Osteocyte (in vitro differentiated cells): ENCODE data around the gene COL17A1. TPM values are rescaled to one million over a fixed set of nuclear protein-coding genes. Genes with fewer than 3 reads are reported as not detected.

Source experiments
- DNase-seq: peaks from one replicate; pipeline ENCODE4 v3.0.0; 2021; ENCODE audit warnings: mixed read lengths; ENCODE audit not compliant: unreplicated experiment; ENCODE audit errors: extremely low spot score
- H3K27ac Mint-ChIP-seq: one replicate; pipeline ENCODE4 v1.8.0; 2021; ENCODE audit warnings: mild to moderate bottlenecking, mixed read lengths; ENCODE audit not compliant: unreplicated experiment
- H3K27me3 Mint-ChIP-seq: one replicate; pipeline ENCODE4 v1.8.0; 2021; ENCODE audit warnings: mixed read lengths; ENCODE audit not compliant: unreplicated experiment
- H3K36me3 Mint-ChIP-seq: one replicate; pipeline ENCODE4 v1.8.0; 2021; ENCODE audit warnings: mixed read lengths; ENCODE audit not compliant: unreplicated experiment
- H3K4me1 Mint-ChIP-seq: one replicate; pipeline ENCODE4 v1.8.0; 2021; ENCODE audit warnings: mixed read lengths; ENCODE audit not compliant: unreplicated experiment
- H3K4me3 Mint-ChIP-seq: one replicate; pipeline ENCODE4 v1.8.0; 2021; ENCODE audit warnings: mild to moderate bottlenecking, moderate library complexity, mixed read lengths; ENCODE audit not compliant: unreplicated experiment
- H3K9me3 Mint-ChIP-seq: one replicate; pipeline ENCODE4 v1.8.0; 2021; ENCODE audit warnings: mixed read lengths; ENCODE audit not compliant: unreplicated experiment
- total RNA-seq: library from RNA; stranded (reverse); gene quantifications from 2 replicates; pipeline ENCODE4 v1.2.1, GENCODE V29; 2021
- TF ChIP-seq, protein P1 (sequence below): fragments of 200-600 bp; sonication (generic); IDR thresholded peaks from 2 replicates; pipeline ENCODE4 v1.5.0; 2021; ENCODE audit warnings: antibody characterized with exemption, mild to moderate bottlenecking, moderate library complexity

Gene COL17A1
- total RNA-seq, 1 donor from 2014 or later, result not detected

DNA sequence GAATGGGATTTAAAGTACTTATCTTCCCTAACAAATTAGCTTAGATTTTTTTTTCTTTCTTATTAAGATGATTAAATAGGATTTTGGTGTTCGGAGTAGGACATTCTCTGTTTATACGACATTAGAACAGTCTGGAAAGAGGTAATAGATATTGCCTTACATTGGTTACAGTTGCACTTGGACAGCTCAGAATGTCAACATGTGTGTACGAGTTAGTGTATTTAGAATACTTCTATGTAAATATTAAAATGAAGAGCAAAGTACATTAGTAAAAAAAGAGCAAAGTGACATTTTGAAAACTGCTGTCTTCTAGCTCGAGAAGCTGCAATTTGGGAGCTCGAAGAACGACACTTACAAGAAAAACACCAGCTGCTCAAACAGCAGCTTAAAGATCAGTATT lies 67.2 kb downstream of the COL17A1 start:
- no peak overlapping the region for H3K27ac Mint-ChIP-seq
- TF ChIP-seq, protein P1, sequence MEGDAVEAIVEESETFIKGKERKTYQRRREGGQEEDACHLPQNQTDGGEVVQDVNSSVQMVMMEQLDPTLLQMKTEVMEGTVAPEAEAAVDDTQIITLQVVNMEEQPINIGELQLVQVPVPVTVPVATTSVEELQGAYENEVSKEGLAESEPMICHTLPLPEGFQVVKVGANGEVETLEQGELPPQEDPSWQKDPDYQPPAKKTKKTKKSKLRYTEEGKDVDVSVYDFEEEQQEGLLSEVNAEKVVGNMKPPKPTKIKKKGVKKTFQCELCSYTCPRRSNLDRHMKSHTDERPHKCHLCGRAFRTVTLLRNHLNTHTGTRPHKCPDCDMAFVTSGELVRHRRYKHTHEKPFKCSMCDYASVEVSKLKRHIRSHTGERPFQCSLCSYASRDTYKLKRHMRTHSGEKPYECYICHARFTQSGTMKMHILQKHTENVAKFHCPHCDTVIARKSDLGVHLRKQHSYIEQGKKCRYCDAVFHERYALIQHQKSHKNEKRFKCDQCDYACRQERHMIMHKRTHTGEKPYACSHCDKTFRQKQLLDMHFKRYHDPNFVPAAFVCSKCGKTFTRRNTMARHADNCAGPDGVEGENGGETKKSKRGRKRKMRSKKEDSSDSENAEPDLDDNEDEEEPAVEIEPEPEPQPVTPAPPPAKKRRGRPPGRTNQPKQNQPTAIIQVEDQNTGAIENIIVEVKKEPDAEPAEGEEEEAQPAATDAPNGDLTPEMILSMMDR, result no peak
- no peaks in the 10 kb centered on the region for H3K27me3 Mint-ChIP-seq
- no peak overlapping the region for H3K4me3 Mint-ChIP-seq
- H3K9me3 Mint-ChIP-seq, result no peaks in the 10 kb centered on the region
- no peaks in the 10 kb centered on the region for H3K4me1 Mint-ChIP-seq
- DNase-seq, result no peak
- H3K36me3 Mint-ChIP-seq, result peaks cover 44% of the 10 kb centered on the region

DNA sequence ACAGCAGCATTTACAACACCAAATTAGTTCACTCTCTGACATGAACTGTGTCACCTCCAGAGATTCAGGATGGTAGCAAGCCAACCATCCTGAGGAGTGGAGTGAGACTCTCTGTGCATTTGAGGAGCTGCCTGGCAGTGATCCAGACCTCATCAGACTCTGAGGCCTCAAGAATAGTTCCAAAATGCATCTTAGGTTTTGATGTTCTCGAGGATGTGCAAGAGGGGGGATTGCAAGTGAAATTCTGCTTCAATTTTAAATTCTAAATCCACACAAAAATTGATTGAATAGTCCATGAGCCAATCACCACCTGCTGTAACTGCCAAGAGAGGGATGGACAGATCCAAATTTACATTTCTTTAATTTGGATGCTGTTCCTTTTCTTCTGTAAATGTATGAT lies 69.0 kb downstream of the COL17A1 start:
- Mint-ChIP-seq H3K4me3 (no peak overlapping the region), H3K27me3 (no peaks in the 10 kb centered on the region), H3K27ac (no peak overlapping the region), H3K36me3 (peaks cover 43% of the 10 kb centered on the region), H3K9me3 (no peaks in the 10 kb centered on the region), H3K4me1 (no peaks in the 10 kb centered on the region)
- TF ChIP-seq, protein P1, result no peak
- no peak for DNase-seq

DNA sequence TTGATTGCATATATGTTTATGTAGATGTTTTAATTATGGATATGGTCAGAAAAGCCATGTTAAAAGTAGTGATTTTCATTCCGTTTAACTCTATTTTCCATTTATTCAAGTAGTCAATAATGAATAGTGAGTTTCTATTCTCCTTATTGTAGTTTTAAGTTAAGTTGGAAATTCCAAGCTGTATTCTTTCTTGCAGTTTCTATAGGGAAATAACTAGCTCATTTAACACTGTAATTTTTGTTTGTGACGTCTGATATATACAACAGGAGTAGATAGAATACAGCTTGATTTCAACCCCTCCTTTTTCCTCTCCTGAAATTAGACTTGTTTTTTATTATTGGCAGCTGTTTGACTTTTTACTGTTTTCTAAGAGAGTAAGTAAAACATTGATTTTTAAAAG lies 71.5 kb downstream of the COL17A1 start:
- no peak overlapping the region for H3K27ac Mint-ChIP-seq
- no peaks in the 10 kb centered on the region for H3K4me1 Mint-ChIP-seq
- no peaks in the 10 kb centered on the region for H3K9me3 Mint-ChIP-seq
- no peak overlapping the region for H3K4me3 Mint-ChIP-seq
- TF ChIP-seq, protein P1, result no peak
- no peak for DNase-seq
- peaks cover 27% of the 10 kb centered on the region for H3K36me3 Mint-ChIP-seq
- H3K27me3 Mint-ChIP-seq, result no peaks in the 10 kb centered on the region

DNA sequence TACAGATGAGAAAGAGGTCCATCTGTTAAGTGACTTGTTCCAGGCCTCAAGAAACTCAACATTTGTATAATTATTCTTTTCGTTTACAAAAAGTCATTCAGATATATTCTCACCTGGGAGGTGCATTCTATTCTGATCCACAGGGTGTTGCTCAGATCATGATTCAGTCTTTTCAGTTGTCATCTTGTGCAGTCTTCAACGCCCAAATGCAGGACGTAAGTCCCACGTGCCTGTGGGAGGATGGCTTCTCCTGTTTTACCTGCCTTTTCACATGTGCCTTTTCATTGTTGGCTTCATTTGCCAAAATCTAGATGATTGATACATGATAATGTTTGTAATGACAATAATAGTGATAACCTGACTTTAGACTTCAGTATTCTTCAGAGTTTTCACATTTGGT lies 72.2 kb downstream of the COL17A1 start:
- TF ChIP-seq, protein P1, result no peak
- Mint-ChIP-seq H3K4me3 (no peak overlapping the region), H3K27ac (no peak overlapping the region), H3K9me3 (no peaks in the 10 kb centered on the region), H3K36me3 (peaks cover 28% of the 10 kb centered on the region), H3K4me1 (no peaks in the 10 kb centered on the region), H3K27me3 (no peaks in the 10 kb centered on the region)
- DNase-seq, result no peak

DNA sequence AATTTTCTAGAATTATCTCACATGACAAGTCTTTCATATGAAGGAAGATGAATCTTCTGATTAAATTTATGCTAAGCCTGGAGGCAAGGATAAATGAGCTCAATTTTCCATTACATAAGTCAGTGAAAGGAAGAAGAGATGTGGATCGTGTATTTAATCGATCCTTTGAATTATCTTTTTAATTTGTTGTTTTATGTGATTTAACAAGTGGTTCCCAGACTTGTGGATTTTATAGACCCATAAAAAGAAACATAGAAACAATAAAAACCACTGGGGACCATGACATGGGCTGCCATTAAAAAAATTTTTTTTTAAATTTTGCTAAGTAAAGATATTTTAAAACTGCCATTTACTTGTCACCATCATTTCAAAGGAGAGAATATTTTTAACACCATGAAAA lies 73.8 kb downstream of the COL17A1 start:
- TF ChIP-seq, protein P1, result no peak
- DNase-seq, result no peak
- Mint-ChIP-seq H3K36me3 (peaks cover 24% of the 10 kb centered on the region), H3K4me1 (no peaks in the 10 kb centered on the region), H3K27ac (no peak overlapping the region), H3K4me3 (no peak overlapping the region), H3K27me3 (no peaks in the 10 kb centered on the region), H3K9me3 (no peaks in the 10 kb centered on the region)
